Panc1 (cell line): ENCODE measurements around the gene BMP7.

Experiments used
- POLR2AphosphoS5 ChIP-seq: IDR thresholded peaks from 2 replicates; pipeline ENCODE4 v1.6.1; 2012; ENCODE audit warnings: mild to moderate bottlenecking, low read depth, low read length, moderate library complexity
- TF ChIP-seq, protein P1 (sequence below): fragments of 450-650 bp; IDR thresholded peaks from 2 replicates; pipeline ENCODE4 v1.5.1; 2017; ENCODE audit warnings: mild to moderate bottlenecking
- TF ChIP-seq, protein P2 (sequence below), 2 experiments: IDR thresholded peaks; 2 replicates each; pipeline ENCODE4 v1.6.1; 2011 to 2012; ENCODE audit warnings: low read depth in 2 of 2, control low read depth in 1 of 2, low read length in 1 of 2, mild to moderate bottlenecking in 1 of 2, moderate library complexity in 1 of 2; ENCODE audit not compliant: insufficient read depth in 1 of 2

DNA sequence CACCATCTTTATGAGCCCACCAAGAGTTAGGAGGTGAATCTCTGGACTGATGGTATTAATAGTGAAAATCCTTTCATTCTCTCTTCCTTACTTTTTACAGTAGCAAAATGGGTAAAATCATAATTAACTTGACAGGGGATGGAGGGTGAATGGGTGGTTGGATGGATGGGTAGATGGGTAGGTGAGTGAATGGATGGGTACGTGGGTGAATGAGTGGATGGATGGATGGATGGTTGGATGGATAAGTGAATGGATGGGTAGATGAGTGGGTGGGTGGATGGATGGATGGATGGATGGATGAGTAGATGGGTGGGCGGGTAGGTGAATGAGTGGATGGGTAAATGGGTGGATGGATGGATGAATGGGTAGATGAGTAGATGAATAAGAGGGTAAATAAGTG is 63.2 kb downstream of the BMP7 start:
- TF ChIP-seq, protein P1, sequence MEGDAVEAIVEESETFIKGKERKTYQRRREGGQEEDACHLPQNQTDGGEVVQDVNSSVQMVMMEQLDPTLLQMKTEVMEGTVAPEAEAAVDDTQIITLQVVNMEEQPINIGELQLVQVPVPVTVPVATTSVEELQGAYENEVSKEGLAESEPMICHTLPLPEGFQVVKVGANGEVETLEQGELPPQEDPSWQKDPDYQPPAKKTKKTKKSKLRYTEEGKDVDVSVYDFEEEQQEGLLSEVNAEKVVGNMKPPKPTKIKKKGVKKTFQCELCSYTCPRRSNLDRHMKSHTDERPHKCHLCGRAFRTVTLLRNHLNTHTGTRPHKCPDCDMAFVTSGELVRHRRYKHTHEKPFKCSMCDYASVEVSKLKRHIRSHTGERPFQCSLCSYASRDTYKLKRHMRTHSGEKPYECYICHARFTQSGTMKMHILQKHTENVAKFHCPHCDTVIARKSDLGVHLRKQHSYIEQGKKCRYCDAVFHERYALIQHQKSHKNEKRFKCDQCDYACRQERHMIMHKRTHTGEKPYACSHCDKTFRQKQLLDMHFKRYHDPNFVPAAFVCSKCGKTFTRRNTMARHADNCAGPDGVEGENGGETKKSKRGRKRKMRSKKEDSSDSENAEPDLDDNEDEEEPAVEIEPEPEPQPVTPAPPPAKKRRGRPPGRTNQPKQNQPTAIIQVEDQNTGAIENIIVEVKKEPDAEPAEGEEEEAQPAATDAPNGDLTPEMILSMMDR, result no peak
- TF ChIP-seq, protein P2, sequence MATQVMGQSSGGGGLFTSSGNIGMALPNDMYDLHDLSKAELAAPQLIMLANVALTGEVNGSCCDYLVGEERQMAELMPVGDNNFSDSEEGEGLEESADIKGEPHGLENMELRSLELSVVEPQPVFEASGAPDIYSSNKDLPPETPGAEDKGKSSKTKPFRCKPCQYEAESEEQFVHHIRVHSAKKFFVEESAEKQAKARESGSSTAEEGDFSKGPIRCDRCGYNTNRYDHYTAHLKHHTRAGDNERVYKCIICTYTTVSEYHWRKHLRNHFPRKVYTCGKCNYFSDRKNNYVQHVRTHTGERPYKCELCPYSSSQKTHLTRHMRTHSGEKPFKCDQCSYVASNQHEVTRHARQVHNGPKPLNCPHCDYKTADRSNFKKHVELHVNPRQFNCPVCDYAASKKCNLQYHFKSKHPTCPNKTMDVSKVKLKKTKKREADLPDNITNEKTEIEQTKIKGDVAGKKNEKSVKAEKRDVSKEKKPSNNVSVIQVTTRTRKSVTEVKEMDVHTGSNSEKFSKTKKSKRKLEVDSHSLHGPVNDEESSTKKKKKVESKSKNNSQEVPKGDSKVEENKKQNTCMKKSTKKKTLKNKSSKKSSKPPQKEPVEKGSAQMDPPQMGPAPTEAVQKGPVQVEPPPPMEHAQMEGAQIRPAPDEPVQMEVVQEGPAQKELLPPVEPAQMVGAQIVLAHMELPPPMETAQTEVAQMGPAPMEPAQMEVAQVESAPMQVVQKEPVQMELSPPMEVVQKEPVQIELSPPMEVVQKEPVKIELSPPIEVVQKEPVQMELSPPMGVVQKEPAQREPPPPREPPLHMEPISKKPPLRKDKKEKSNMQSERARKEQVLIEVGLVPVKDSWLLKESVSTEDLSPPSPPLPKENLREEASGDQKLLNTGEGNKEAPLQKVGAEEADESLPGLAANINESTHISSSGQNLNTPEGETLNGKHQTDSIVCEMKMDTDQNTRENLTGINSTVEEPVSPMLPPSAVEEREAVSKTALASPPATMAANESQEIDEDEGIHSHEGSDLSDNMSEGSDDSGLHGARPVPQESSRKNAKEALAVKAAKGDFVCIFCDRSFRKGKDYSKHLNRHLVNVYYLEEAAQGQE (IDR thresholded peaks at IDR 0.05; ENCODE audit: insufficient read depth in 1 of 2, low read depth in 2 of 2, low read length in 1 of 2), result no peak
- no peak for TF ChIP-seq POLR2AphosphoS5
